MG63 (cell line): ENCODE measurements around the gene PRSS12. TPM values are rescaled to one million over a fixed set of nuclear protein-coding genes. Genes with fewer than 3 reads are reported as not detected.

Source experiments
- DNase-seq: peaks from one replicate; pipeline ENCODE4 v3.0.0-alpha.2; 2020
- H3K27me3 ChIP-seq: fragments of 250-450 bp; sonication (Bioruptor Pico); 2 replicates; pipeline ENCODE4 v1.5.1; 2020; ENCODE audit warnings: mild to moderate bottlenecking, moderate library complexity
- H3K36me3 ChIP-seq: fragments of 250-450 bp; sonication (Bioruptor Pico); 2 replicates; pipeline ENCODE4 v1.5.1; 2020; ENCODE audit warnings: mild to moderate bottlenecking, moderate library complexity
- H3K4me3 ChIP-seq: fragments of 250-450 bp; sonication (Bioruptor Pico); 2 replicates; pipeline ENCODE4 v1.5.1; 2020; ENCODE audit warnings: mild to moderate bottlenecking, moderate library complexity
- H3K9me3 ChIP-seq: fragments of 250-450 bp; sonication (Bioruptor Pico); 2 replicates; pipeline ENCODE4 v1.5.1; 2020; ENCODE audit warnings: mild to moderate bottlenecking, moderate library complexity
- total RNA-seq: library from RNA; depleted of rRNA; stranded (reverse); fragments of >200 nt; shearing (Covaris generic); gene quantifications from 2 replicates; pipeline ENCODE4 v1.2.3, GENCODE V29; 2014; ENCODE audit warnings: low replicate concordance

PRSS12 gene
- total RNA-seq, 1 experiment from 2014 or later, result 113 TPM

- peaks cover 57% of the 10 kb centered on the region for H3K36me3 ChIP-seq
- H3K4me3 ChIP-seq, result no peak overlapping the region
- peak; percentile 43 for DNase-seq
- no peaks in the 10 kb centered on the region for H3K9me3 ChIP-seq
- H3K27me3 ChIP-seq, result no peaks in the 10 kb centered on the region
Measured at GRCh38 chr4:118338981-118339765, 13.6 kb downstream of the PRSS12 start.

- no peaks in the 10 kb centered on the region for H3K9me3 ChIP-seq
- H3K36me3 ChIP-seq, result peaks cover 62% of the 10 kb centered on the region
- no peaks in the 10 kb centered on the region for H3K27me3 ChIP-seq
- no peak overlapping the region for H3K4me3 ChIP-seq
- DNase-seq, result no peak
Measured at GRCh38 chr4:118338518-118338917, 14.3 kb downstream of the PRSS12 start.

GRCh38 chr4:118337954-118338353 is 14.8 kb downstream of the PRSS12 start:
- H3K9me3 ChIP-seq, result no peaks in the 10 kb centered on the region
- no peaks in the 10 kb centered on the region for H3K27me3 ChIP-seq
- peak; percentile 30 for DNase-seq
- peaks cover 64% of the 10 kb centered on the region for H3K36me3 ChIP-seq
- H3K4me3 ChIP-seq, result no peak overlapping the region

GRCh38 chr4:118335774-118336173 is 17.0 kb downstream of the PRSS12 start:
- H3K9me3 ChIP-seq, result no peaks in the 10 kb centered on the region
- H3K36me3 ChIP-seq, result peaks cover 72% of the 10 kb centered on the region
- H3K4me3 ChIP-seq, result no peak overlapping the region
- DNase-seq, result no peak
- H3K27me3 ChIP-seq, result no peaks in the 10 kb centered on the region

- no peak overlapping the region for H3K4me3 ChIP-seq
- DNase-seq, result no peak
- H3K27me3 ChIP-seq, result no peaks in the 10 kb centered on the region
- H3K36me3 ChIP-seq, result peaks cover 73% of the 10 kb centered on the region
- H3K9me3 ChIP-seq, result no peaks in the 10 kb centered on the region
Measured at GRCh38 chr4:118335324-118335723, 17.5 kb downstream of the PRSS12 start.

- Histone ChIP-seq H3K36me3 (peaks cover 85% of the 10 kb centered on the region), H3K27me3 (no peaks in the 10 kb centered on the region), H3K4me3 (no peak overlapping the region), H3K9me3 (no peaks in the 10 kb centered on the region)
- no peak for DNase-seq
Measured at GRCh38 chr4:118331352-118331751, 21.5 kb downstream of the PRSS12 start.

GRCh38 chr4:118329849-118330248 is 23.0 kb downstream of the PRSS12 start:
- H3K27me3 ChIP-seq, result no peaks in the 10 kb centered on the region
- H3K4me3 ChIP-seq, result no peak overlapping the region
- no peaks in the 10 kb centered on the region for H3K9me3 ChIP-seq
- peaks cover 71% of the 10 kb centered on the region for H3K36me3 ChIP-seq
- no peak for DNase-seq

GRCh38 chr4:118327554-118328241 is 25.1 kb downstream of the PRSS12 start:
- H3K4me3 ChIP-seq, result no peak overlapping the region
- no peak for DNase-seq
- H3K9me3 ChIP-seq, result no peaks in the 10 kb centered on the region
- peaks cover 60% of the 10 kb centered on the region for H3K36me3 ChIP-seq
- H3K27me3 ChIP-seq, result no peaks in the 10 kb centered on the region

GRCh38 chr4:118326585-118326984 is 26.2 kb downstream of the PRSS12 start:
- Histone ChIP-seq H3K36me3 (peaks cover 57% of the 10 kb centered on the region), H3K27me3 (no peaks in the 10 kb centered on the region), H3K9me3 (no peaks in the 10 kb centered on the region), H3K4me3 (no peak overlapping the region)
- DNase-seq, result no peak

- Histone ChIP-seq H3K27me3 (no peaks in the 10 kb centered on the region), H3K9me3 (no peaks in the 10 kb centered on the region), H3K4me3 (no peak overlapping the region), H3K36me3 (peaks cover 58% of the 10 kb centered on the region)
- DNase-seq, result no peak
Measured at GRCh38 chr4:118325431-118325830, 27.4 kb downstream of the PRSS12 start.

- Histone ChIP-seq H3K9me3 (no peaks in the 10 kb centered on the region), H3K36me3 (peaks cover 61% of the 10 kb centered on the region)
- DNase-seq, result no peak
Measured at GRCh38 chr4:118322831-118323502, 29.8 kb downstream of the PRSS12 start.

GRCh38 chr4:118318931-118319330 is 33.9 kb downstream of the PRSS12 start:
- DNase-seq, result no peak
- H3K9me3 ChIP-seq, result no peaks in the 10 kb centered on the region
- H3K27me3 ChIP-seq, result no peaks in the 10 kb centered on the region
- H3K36me3 ChIP-seq, result peaks cover 77% of the 10 kb centered on the region
- no peak overlapping the region for H3K4me3 ChIP-seq

More at GRCh38 chr4:118322831-118323502, 29.8 kb downstream of the PRSS12 start:
- H3K27me3 ChIP-seq, result no peaks in the 10 kb centered on the region
- no peak overlapping the region for H3K4me3 ChIP-seq

GRCh38 chr4:118317691-118318090 is 35.1 kb downstream of the PRSS12 start:
- Histone ChIP-seq H3K36me3 (peaks cover 85% of the 10 kb centered on the region), H3K4me3 (no peak overlapping the region), H3K9me3 (no peaks in the 10 kb centered on the region), H3K27me3 (no peaks in the 10 kb centered on the region)
- DNase-seq, result no peak

- Histone ChIP-seq H3K27me3 (no peaks in the 10 kb centered on the region), H3K9me3 (no peaks in the 10 kb centered on the region), H3K36me3 (peaks cover 85% of the 10 kb centered on the region), H3K4me3 (no peak overlapping the region)
- DNase-seq, result no peak
Measured at GRCh38 chr4:118314221-118314620, 38.6 kb downstream of the PRSS12 start.

- Histone ChIP-seq H3K4me3 (no peak overlapping the region), H3K36me3 (peaks cover 85% of the 10 kb centered on the region), H3K9me3 (no peaks in the 10 kb centered on the region), H3K27me3 (no peaks in the 10 kb centered on the region)
- DNase-seq, result no peak
Measured at GRCh38 chr4:118313098-118313497, 39.7 kb downstream of the PRSS12 start.

GRCh38 chr4:118308306-118309030 is 44.3 kb downstream of the PRSS12 start:
- H3K27me3 ChIP-seq, result no peaks in the 10 kb centered on the region
- H3K9me3 ChIP-seq, result no peaks in the 10 kb centered on the region
- H3K36me3 ChIP-seq, result peaks cover 84% of the 10 kb centered on the region
- no peak overlapping the region for H3K4me3 ChIP-seq
- no peak for DNase-seq

GRCh38 chr4:118307643-118308042 is 45.2 kb downstream of the PRSS12 start:
- peaks cover 84% of the 10 kb centered on the region for H3K36me3 ChIP-seq
- no peaks in the 10 kb centered on the region for H3K27me3 ChIP-seq
- H3K9me3 ChIP-seq, result no peaks in the 10 kb centered on the region
- DNase-seq, result no peak
- no peak overlapping the region for H3K4me3 ChIP-seq
